ENCODE results near the gene MUC21. TPM values are rescaled to one million over a fixed set of nuclear protein-coding genes. Genes with fewer than 3 reads are reported as not detected.
"Not testable (repeated sequence)": the region's sequence is repeated elsewhere in the genome, so short reads cannot be mapped to it uniquely, and the experiment has no call there.

Gene MUC21
- total RNA-seq, 2 experiments from 2014 or later: not detected

DNA sequence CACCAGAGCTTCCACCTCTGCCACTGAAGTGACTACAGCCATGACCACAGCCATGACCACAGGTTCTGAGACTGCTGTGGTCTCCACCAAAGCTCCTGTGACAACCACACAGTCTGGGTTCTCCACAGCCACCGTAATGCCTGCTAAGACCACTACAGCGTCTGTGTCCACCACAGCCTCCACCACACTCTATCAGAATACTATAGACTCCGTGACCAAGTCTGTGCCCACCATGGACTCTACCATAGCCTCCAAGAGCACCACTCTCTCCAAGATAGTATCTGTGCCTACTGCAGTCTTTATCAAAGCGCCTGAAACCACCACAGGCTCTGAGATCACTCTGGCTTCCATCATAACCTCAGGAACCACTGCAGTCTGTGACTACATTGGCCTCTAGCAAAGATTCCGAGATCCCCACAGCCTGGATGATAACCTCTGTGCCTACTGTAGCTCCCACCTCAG, 18.3 kb upstream of the MUC21 start:
- ChIA-PET CTCF (no interaction called here), POLR2A (no interaction called here)

DNA sequence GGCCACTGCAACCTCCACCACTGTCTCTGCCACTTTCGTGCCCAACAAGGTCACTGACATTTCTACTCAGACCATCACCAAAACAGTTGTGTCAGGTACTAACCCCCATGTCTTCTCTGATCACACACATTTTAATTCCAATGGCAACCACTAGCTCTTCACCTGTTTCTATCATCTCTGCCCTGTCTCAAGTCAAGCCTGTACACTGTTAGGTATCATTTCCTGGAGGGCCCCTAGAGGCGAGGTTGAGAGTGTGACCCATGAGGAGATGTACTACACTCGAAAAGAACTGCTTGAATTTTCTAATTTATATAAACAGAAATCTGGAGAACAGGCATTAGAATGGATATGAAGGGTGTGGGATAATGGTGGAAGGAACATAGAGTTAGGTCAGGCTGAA, 17.4 kb upstream of the MUC21 start:
- ChIA-PET POLR2A (no interaction called here), CTCF (no interaction called here)

DNA sequence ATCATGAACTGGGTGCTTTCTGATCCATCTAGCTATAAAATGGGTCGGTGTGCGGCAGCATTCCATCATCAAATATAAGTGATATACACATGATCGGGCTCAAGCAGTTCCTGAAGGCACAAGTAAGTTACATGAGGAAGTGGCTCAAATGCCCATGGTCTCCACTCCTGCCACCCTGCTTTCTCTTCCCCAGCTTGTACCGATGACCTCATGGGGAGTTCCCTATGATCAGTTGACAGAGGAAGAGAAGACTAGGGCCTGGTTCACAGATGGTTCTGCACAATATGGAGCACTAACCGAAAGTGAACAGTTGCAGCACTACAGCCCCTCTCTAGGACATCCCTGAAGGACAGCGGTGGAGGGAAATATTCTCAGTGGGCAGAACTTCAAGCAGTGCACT, 14.3 kb upstream of the MUC21 start:
- POLR2A ChIA-PET, CTCF ChIA-PET: not testable (repeated sequence)

DNA sequence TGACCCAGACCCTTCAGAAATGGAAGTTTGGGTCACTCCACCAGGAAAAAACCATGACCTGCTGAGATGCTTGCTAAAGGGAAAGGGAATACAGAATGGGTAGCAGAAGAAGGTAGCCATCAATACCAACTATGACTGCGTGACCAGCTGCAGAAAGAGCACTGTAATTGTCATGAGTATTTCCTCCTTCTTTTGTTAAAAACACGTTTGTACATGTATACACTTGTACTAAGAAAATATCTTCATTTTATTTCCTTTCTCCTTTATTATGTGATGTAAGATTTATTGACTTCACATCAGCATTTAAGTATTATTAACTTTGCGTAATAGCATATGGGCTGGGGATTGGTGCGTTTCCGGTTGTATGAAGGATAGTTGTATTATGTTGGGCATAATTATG, 12.6 kb upstream of the MUC21 start:
- POLR2A ChIA-PET: no interaction called here
- CTCF ChIA-PET: no interaction called here

DNA sequence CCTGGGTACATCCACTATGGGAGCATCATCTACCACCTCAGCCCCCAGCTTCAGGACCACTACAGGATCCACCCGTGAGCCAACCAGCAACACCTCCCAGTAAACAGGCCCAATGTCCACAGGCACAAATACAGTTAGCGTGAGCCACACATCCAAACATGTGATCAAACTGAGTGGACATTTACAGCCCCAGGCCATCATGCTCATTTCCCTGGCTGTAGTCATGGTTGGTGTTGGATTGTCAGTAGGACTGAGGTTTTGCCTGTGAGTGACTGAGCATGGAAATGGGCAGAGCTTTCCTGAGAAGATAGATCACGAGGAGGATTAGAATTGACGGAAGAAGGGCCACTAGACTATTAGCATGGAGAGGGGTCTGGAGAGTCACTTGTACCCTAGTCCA, 10.7 kb upstream of the MUC21 start:
- CTCF ChIA-PET: no interaction called here

DNA sequence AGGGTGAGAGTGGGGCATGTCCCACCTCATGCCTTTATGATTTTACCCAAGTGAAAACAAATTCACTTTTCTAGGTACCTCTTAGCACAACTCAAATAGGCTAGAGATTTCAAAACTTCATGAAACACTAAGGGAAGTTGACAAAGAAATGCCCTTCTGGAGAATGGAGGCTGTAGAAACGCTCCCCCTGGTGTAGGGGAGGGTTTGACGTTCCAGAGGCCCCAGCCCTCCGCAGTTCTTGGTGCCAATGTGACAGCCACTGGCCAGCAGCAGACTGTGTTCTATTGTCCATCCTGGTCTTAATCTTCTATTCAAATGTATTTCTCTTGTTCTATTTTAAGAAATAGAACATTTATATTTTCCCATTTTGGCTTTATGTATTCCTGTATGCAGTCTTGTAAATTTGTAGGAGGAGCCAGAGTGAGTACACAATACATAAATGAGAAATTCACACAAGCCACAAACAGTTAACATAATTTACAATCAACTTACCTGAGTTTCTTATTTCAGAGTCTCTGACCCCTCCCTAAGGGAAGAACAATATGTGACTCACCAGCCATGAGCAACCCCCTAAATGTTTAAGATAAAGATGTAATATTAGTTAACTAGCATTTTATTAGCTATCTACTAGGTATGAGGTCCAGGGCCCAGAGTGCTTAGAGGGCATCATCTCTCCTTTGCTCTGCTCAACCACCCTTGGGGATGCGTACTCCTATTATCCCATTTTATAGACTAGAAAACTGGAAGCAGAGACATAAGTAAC, 8.8 kb upstream of the MUC21 start:
- CTCF ChIA-PET: no interaction called here
- POLR2A ChIA-PET: no interaction called here

More for the DNA sequence above, 10.7 kb upstream of the MUC21 start:
- POLR2A ChIA-PET: no interaction called here

DNA sequence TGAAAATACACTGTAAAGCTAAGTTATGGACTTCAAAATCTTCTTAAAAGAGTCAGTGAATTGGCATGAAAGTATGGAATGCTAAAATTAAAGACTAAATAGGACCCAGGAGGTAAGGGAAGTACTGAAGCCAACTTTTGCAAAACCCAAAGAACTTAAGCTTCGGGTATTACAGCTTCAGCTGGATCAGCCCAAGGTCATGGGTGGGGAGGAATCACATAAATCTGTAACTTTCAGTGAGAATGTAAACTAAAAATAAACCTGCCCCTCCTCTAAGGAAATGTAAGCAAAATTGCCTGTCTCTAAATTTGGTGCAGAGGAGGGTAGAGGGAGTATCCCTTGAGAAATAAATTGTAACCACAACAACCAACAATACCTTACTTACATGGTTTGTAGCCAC, 4.4 kb upstream of the MUC21 start:
- ChIA-PET CTCF (no interaction called here), POLR2A (no interaction called here)

DNA sequence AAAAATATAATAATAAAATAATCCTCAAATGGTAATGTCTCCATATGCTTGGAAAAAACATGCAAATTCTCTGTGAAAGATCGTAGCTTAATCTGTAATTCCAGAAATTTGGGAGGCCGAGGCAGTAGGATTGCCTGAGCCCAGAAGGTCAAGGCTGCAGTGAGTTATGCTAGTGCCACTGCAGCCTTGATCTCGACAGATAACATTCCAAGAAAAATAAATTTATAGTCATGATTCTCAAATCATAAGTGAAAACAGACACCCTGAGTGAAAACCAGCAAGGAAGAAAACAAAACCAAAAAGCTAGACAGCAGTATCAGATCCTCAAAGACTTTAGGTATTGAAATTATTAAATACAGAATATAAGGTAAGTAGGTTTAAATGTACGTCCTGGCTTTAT, 3.8 kb upstream of the MUC21 start:
- CTCF ChIA-PET: interaction anchor here (0.6 kb wide), 1 partner anchor 382 kb away, joined by 3 read pairs; no protein-coding TSS in a partner anchor

DNA sequence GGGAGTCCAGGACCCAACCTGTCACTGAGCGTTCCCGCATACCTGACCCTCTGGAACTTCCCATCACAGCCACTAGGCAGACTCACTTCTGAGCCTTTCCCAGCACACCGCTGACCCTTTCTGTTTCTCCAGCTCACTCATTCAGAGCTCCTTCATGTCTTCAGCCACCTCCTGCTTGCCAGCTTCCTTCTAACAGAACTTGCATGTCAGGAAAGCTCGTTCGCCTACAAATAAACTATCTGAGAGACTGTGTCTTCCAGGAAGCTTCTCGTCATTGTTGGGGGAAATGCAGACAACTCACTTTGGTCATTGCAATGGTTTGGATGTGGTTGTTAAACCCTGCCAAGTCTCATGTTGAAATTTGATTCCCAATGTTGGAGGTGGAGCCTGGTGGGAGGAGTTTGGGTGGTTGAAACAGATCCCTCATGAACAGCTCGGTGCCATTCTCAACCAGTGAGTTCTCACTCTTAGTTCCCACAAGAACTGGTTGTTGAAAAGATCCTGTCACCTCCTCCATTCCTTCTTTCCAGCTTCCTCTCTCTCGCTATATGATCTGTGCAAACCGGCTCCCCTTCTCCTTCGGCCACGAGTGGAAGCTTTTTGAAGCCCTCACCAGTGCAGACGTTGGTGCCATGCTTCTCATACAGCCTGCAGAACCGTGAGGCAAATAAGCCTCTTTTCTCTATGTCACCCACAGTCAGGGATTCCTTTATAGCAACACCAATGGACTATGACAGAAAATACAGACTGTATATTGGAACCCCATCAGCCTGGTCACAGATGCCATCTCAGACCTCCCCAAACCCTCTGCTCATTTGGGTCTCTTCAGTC, 1.4 kb upstream of the MUC21 start:
- ChIA-PET CTCF (interaction anchor here (0.8 kb wide), 1 partner anchor 98 kb away, joined by 3 read pairs; no protein-coding TSS in a partner anchor), POLR2A (interaction anchor here (0.5 to 0.6 kb wide), 2 partner anchors 42 to 57 kb away, joined by 3 read pairs; partner anchors contain the start of gene MUCL3)

More for the DNA sequence above, 3.8 kb upstream of the MUC21 start:
- POLR2A ChIA-PET: no interaction called here

DNA sequence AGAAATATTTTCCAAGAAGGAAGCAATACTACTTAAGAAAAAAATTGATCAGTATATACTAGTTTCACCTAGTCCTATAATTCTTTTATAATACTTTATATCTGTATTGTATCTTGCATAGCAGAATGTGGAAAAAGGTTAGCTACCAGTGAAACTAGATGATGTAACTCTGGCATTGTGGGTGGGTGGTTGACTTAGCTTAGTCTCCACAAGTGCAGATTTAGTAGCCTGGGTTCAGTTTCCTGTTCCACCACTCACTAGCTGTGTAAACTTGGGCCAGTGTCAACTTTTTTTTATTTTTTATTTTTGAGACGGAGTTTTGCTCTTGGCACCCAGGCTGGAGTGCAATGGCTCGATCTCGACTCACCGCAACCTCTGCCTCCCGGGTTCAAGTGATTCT, 2.0 kb downstream of the MUC21 start:
- POLR2A ChIA-PET: no interaction called here
- CTCF ChIA-PET: no interaction called here

DNA sequence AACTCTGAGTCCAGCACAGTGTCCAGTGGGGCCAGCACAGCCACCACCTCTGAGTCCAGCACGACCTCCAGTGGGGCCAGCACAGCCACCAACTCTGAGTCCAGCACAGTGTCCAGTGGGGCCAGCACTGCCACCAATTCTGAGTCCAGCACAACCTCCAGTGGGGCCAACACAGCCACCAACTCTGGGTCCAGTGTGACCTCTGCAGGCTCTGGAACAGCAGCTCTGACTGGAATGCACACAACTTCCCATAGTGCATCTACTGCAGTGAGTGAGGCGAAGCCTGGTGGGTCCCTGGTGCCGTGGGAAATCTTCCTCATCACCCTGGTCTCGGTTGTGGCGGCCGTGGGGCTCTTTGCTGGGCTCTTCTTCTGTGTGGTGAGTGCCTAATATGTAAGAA, 3.8 kb downstream of the MUC21 start:
- CTCF ChIA-PET: interaction anchor here (0.5 kb wide), 1 partner anchor 45 kb away, joined by 3 read pairs; no protein-coding TSS in a partner anchor
- POLR2A ChIA-PET: no interaction called here

DNA sequence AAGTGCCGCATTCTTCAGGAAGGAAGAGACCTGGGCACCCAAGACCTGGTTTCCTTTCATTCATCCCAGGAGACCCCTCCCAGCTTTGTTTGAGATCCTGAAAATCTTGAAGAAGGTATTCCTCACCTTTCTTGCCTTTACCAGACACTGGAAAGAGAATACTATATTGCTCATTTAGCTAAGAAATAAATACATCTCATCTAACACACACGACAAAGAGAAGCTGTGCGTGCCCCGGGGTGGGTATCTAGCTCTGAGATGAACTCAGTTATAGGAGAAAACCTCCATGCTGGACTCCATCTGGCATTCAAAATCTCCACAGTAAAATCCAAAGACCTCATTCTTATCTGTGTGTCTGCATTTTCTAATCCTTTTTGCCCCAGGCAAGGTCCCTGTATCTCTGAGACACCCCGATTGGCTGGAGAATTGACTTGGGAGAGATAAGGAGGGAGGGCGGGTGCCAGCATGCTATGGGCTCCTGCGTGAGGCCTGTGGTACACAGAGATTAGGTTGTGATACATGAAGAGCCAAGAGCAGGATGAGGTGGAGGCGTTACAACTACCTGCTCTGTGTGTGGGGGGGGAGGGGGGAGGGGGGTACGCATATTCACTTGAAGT, 4.8 kb downstream of the MUC21 start:
- POLR2A ChIA-PET: no interaction called here
- CTCF ChIA-PET: no interaction called here

DNA sequence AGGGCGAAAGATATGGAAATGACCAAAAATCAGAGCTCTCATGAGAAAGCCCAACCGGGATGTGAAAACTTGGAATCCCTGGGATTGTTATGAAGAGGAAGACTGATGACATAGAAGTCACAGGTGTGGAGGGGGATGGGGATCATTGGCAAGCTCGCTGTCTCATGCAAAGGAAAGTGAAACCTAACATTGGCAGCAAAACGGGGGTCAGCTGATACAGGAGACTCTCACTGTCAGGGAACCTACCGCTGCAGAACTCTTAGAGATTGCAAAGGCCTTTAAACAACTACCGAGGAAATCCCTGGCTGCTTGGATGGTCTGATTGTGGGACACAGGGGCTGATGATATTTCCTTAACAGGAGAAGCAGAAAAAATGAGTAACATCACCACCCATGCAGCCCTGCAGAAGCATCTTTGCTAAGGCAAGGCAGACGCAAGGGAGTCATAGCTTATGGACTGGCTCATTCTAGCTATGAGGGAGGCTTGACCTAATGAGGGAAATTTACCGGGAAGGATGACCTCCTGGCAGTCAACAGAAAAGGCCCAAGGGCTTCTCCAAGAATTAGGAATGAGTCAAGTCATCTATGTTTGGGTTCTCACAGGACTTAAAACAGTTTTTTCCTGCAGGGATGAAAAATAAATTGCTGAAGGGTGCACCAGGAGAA, 7.0 kb downstream of the MUC21 start:
- ChIA-PET POLR2A (no interaction called here), CTCF (interaction anchor here (0.7 kb wide), 1 partner anchor 535 kb away, joined by 3 read pairs; no protein-coding TSS in a partner anchor)

DNA sequence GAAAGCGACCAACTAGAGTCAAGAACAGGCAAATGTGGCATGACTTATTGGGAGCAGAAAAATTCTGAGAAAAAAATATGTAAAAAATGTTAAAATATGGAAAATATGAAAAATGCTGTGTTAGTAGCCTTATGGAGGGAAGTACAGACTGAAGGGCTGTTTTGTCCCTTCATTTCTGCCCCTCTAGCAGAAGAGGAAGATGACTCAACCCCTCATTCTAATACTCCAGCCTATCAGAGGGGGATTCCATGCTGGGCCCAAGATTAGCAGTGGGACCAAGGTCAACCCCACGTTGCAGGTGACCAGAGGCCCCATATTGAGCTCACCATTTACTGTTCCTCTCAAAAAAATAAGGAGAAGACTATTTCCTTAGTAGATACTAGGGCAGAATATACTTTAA, 8.4 kb downstream of the MUC21 start:
- ChIA-PET CTCF (no interaction called here), POLR2A (no interaction called here)

DNA sequence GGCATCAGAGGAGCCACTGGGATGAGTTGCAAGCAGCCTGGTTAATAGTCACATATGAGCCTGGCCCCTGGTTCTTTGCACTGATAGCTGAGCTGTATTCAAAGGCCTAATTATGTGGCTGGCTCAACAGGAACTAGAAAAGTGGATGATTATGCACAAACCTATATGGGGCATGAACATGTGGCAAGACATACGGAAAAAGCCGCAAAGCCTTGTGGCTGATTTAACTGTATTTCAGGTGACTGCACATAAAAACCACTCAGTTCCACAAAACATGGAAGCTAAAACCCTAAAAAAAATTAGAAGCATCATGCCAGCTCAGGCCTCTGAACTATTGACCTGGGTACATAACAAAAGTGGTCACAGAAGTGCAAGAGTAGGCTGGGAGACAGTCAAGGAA, 13.8 kb downstream of the MUC21 start:
- CTCF ChIA-PET: no interaction called here
- POLR2A ChIA-PET: no interaction called here

DNA sequence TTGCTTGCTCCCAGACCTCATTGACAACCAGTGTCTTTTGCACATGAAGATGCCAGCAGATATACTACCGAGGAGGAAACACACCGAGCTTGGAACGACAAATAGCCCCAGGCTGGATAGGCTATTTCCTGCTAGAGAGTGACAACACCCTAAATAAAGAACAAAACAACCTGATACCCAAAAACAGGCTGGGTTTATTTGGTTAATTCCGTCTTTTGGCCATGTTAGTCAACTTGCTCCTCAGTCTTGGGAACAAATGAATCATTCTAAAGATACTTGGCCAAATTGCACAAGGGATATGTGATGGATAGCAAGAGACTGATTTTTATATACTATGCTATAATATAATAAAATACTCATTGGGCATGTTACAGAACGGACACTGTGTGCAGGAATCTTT, 15.3 kb downstream of the MUC21 start:
- CTCF ChIA-PET: no interaction called here
- POLR2A ChIA-PET: no interaction called here

DNA sequence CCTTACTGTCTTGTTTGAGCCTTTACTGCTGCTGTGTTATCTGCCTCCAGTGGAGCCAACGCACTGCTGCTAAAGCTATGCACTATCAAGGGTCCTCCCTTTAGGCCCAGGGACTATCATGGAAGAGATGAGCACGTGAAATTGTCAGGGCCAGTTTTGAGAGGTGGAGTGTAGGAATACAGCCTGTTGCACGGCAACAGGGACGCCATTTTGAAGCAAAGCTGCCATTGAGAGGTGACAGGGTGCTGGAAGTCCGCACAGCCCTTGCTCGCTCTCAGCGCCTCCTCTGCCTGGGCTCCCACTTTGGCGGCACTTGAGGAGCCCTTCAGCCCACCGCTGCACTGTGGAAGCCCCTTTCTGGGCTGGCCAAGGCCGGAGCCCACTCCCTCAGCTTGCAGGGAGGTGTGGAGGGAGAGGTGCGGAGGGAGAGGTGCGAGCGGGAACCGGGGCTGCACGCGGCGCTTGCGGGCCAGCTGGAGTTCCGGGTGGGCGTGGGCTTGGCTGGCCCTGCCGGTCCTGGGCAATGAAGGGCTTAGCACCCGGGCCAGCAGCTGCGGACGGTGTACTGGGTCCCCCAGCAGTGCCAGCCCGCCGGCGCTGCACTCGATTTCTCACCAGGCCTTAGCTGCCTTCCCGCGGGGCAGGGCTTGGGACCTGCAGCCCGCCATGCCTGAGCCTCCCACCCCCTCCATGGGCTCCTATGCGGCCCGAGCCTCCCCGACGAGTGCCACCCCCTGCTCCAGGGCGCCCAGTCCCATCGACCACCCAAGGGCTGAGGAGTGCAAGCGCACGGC, 16.7 kb downstream of the MUC21 start:
- CTCF ChIA-PET, POLR2A ChIA-PET: not testable (repeated sequence)

DNA sequence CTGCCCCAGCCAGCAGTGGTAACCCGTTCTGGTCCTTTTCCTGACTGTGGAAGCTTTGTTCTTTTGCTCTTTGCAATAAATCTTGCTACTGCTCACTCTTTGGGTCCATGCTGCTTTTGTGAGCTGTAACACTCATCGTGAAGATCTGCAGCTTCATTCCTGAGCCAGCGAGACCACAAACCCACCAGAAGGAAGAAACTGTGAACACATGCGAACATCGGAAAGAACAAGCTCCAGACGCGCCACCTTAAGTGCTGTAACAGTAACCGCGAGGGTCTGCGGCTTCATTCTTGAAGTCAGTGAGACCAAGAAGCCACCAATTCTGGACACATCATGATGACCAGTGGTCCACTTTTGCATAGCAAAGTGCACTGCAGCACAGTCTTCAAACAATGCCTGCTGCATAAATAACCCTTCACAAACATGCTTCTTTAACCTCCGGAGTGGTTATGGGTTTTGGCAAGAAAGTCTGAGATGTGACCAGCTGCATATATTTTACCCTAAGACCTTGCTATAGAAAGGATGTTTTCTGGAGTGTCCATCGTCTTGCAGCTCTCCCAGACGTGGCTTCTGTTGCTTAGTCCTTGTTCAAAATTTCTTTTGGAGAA, 17.9 kb downstream of the MUC21 start:
- ChIA-PET POLR2A (no interaction called here), CTCF (no interaction called here)

DNA sequence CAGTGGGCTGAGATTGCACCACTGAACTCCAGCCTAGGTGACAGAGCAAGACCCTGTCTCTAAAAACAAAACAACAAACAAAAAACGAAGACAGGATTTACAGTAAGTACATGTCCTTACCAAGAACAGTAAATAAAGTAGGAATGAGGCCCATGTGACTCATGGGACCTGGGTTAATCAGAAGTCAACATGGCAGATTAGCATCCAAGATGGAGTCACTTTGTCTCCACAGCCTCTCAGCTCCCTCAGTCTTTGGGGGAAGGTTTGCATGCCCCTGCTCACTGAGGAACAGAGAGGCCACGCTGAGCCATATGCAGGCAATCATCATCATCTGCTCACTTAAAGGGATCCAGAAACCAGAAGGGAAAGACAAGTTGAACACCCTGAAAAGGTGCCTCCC, 19.0 kb downstream of the MUC21 start:
- ChIA-PET CTCF (no interaction called here), POLR2A (no interaction called here)
